Activated naive CD4-positive, alpha-beta T cell treated with anti-CD3 and anti-CD28 coated beads, Interleukin-2, amount 10 ng/mL, durations not matched to agents 7 days and 5 days (primary cell): Measurements from ENCODE around the gene TBCCD1.
"Not testable (repeated sequence)": the region's sequence is repeated elsewhere in the genome, so short reads cannot be mapped to it uniquely, and the experiment has no call there.

Source experiments
- CTCF ChIA-PET: fragments of 350-600 bp; sonication (Branson Sonifier 250); formaldehyde crosslinking; loops from one replicate; lab custom pipeline; 2021; ENCODE audit warnings: antibody characterized with exemption; lab: Charles Lee
- DNase-seq: peaks from one replicate; pipeline ENCODE4 v3.0.0-alpha.2; 2020
- H3K27ac Mint-ChIP-seq: one replicate; pipeline ENCODE4 v1.8.0; 2021; ENCODE audit warnings: mild to moderate bottlenecking, moderate library complexity, mixed read lengths
- H3K27me3 Mint-ChIP-seq: one replicate; pipeline ENCODE4 v1.8.0; 2021; ENCODE audit warnings: mild to moderate bottlenecking, mixed read lengths
- H3K36me3 Mint-ChIP-seq: one replicate; pipeline ENCODE4 v1.8.0; 2021; ENCODE audit warnings: mixed read lengths
- H3K4me1 Mint-ChIP-seq: one replicate; pipeline ENCODE4 v1.8.0; 2021; ENCODE audit warnings: mixed read lengths
- H3K4me3 Mint-ChIP-seq: one replicate; pipeline ENCODE4 v1.8.0; 2021; ENCODE audit warnings: mild to moderate bottlenecking, moderate library complexity, mixed read lengths
- H3K9me3 Mint-ChIP-seq: one replicate; pipeline ENCODE4 v1.8.0; 2021; ENCODE audit warnings: mixed read lengths

Gene TBCCD1

DNA sequence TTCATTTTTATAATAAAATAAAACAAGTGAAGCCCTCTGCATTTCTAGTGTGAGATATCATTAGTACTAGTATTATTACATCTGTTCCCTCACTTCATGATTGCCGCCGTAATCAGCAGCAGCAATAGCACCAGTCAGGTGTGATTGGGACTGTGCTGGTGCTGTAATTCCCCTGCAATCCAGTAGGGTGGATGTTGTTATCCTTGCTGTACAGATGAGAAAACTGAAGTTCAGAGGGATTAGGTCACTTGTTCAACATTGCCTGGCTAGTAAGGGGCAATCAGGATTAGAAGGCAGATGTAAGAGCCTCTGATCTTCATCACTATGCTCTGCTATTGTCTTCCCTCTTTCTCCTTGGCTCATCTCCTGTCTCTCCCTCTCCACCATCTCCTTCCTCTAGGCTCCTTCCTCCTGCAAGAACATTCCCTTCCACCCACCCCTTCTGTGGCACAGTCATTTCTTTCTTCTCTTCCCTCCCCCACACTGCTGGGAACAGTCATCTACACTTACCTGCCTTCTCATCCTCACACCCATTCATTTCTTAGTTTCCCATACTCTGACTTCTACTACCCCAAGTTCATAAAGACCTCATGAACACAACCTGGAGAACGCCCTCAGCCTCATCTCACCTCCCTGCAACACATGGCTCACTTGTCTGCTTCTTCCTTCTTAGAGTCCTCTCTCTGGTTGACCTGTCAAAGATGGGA, 52.7 kb downstream of the TBCCD1 start:
- Mint-ChIP-seq H3K27ac (no peak overlapping the region), H3K4me3 (no peak overlapping the region), H3K27me3 (peaks cover 12% of the 10 kb centered on the region), H3K4me1 (peaks cover 37% of the 10 kb centered on the region), H3K9me3 (peaks cover 2% of the 10 kb centered on the region), H3K36me3 (no peaks in the 10 kb centered on the region)
- CTCF ChIA-PET: no interaction called here
- no peak for DNase-seq

- H3K4me3 Mint-ChIP-seq: no peak overlapping the region
- no peak for DNase-seq
- peaks cover 15% of the 10 kb centered on the region for H3K27me3 Mint-ChIP-seq
- CTCF ChIA-PET: interaction anchor here (0.6 kb wide), 1 partner anchor 553 kb away, joined by 3 read pairs; no protein-coding TSS in a partner anchor
- H3K36me3 Mint-ChIP-seq: no peaks in the 10 kb centered on the region
- H3K27ac Mint-ChIP-seq: no peak overlapping the region
- H3K4me1 Mint-ChIP-seq: peaks cover 27% of the 10 kb centered on the region
- peaks cover 2% of the 10 kb centered on the region for H3K9me3 Mint-ChIP-seq
Measured at GRCh38 chr3:186513386-186513785, 53.8 kb downstream of the TBCCD1 start.

DNA sequence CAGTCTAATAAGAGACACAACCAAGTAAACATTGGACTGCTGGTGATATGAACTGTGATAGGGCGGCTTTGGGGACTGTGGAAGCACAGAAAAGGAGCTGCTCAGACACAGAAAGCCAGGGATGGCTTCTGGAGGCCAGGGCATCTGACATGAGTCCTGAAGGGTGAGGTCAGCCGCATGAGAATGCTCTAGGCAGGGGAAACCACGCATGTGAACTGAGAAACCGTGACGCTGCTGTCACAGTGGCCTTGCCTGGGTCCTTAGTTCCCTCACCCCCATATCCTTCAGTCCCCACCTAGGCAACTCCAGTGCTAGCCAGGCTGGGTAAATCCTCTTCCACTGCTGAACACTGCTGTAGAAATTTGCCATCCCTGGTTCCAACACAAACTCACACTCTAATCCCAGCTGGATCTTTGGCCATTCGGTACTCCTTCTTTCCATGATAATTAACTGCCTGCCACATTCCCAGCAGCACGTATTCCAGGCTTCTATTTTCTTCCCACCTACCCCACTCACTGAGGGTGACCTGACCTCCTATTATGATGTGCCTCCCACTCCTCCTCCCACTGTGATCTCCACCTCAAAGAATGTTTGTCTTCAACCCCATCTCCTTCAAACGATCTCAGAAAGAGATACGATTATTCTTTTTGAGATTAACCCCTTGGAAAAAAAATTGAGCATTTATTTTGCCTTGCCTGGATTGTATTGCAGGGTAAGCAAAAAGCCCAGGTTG, 54.4 kb downstream of the TBCCD1 start:
- CTCF ChIA-PET: interaction anchor here (0.6 kb wide), 1 partner anchor 552 kb away, joined by 3 read pairs; no protein-coding TSS in a partner anchor
- Mint-ChIP-seq H3K4me1 (peaks cover 22% of the 10 kb centered on the region), H3K27ac (no peak overlapping the region), H3K36me3 (no peaks in the 10 kb centered on the region), H3K9me3 (peaks cover 2% of the 10 kb centered on the region), H3K4me3 (no peak overlapping the region), H3K27me3 (peaks cover 15% of the 10 kb centered on the region)
- no peak for DNase-seq

DNA sequence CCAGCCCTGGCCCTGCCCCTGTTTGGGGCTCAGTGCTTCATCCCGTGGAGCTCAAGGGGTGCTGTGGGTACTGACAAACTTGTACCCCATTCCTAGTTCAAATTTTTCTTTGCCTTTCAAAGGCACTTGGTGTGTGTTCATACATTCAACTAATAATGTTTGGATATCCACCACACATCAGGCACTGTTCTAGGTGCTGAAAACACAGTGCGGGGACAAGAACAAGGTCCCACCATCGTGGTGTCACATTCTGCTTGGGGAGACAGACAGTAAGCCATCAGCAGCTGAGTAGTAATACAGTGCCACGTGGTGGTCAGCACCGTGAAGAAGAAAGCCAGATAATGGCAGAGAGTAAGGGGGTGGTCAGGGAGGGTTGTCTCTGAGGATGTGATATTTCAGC, 55.4 kb downstream of the TBCCD1 start:
- H3K4me3 Mint-ChIP-seq: no peak overlapping the region
- DNase-seq: no peak
- no peak overlapping the region for H3K27ac Mint-ChIP-seq
- peaks cover 21% of the 10 kb centered on the region for H3K4me1 Mint-ChIP-seq
- CTCF ChIA-PET: no interaction called here
- H3K9me3 Mint-ChIP-seq: peaks cover 2% of the 10 kb centered on the region
- H3K27me3 Mint-ChIP-seq: peaks cover 15% of the 10 kb centered on the region
- no peaks in the 10 kb centered on the region for H3K36me3 Mint-ChIP-seq

- no peak overlapping the region for H3K4me3 Mint-ChIP-seq
- CTCF ChIA-PET: no interaction called here
- DNase-seq: no peak
Measured at GRCh38 chr3:186511245-186511644, 55.9 kb downstream of the TBCCD1 start.

GRCh38 chr3:186510374-186511079, 56.6 kb downstream of the TBCCD1 start:
- H3K27me3 Mint-ChIP-seq: peaks cover 15% of the 10 kb centered on the region
- H3K4me1 Mint-ChIP-seq: peaks cover 12% of the 10 kb centered on the region
- no peaks in the 10 kb centered on the region for H3K36me3 Mint-ChIP-seq
- no peak overlapping the region for H3K4me3 Mint-ChIP-seq
- no peak for DNase-seq
- H3K9me3 Mint-ChIP-seq: no peaks in the 10 kb centered on the region
- no peak overlapping the region for H3K27ac Mint-ChIP-seq
- CTCF ChIA-PET: interaction anchor here (0.6 kb wide), 1 partner anchor 70 kb away, joined by 3 read pairs; no protein-coding TSS in a partner anchor

More at GRCh38 chr3:186511245-186511644, 55.9 kb downstream of the TBCCD1 start:
- H3K36me3 Mint-ChIP-seq: no peaks in the 10 kb centered on the region
- H3K4me1 Mint-ChIP-seq: peaks cover 19% of the 10 kb centered on the region
- peaks cover 15% of the 10 kb centered on the region for H3K27me3 Mint-ChIP-seq
- H3K27ac Mint-ChIP-seq: no peak overlapping the region
- no peaks in the 10 kb centered on the region for H3K9me3 Mint-ChIP-seq

GRCh38 chr3:186509423-186509822, 57.7 kb downstream of the TBCCD1 start:
- H3K4me3 Mint-ChIP-seq: no peak overlapping the region
- H3K36me3 Mint-ChIP-seq: no peaks in the 10 kb centered on the region
- no peaks in the 10 kb centered on the region for H3K9me3 Mint-ChIP-seq
- peaks cover under 1% of the 10 kb centered on the region for H3K4me1 Mint-ChIP-seq
- H3K27ac Mint-ChIP-seq: no peak overlapping the region
- peaks cover 12% of the 10 kb centered on the region for H3K27me3 Mint-ChIP-seq
- no peak for DNase-seq
- CTCF ChIA-PET: interaction anchor here (1.0 kb wide), 1 partner anchor 31 kb away, joined by 3 read pairs; no protein-coding TSS in a partner anchor

GRCh38 chr3:186506857-186507256, 60.3 kb downstream of the TBCCD1 start:
- Mint-ChIP-seq H3K9me3 (no peaks in the 10 kb centered on the region), H3K4me1 (peaks cover 4% of the 10 kb centered on the region), H3K27me3 (peaks cover 13% of the 10 kb centered on the region), H3K4me3 (no peak overlapping the region), H3K27ac (no peak overlapping the region), H3K36me3 (no peaks in the 10 kb centered on the region)
- CTCF ChIA-PET: no interaction called here
- DNase-seq: no peak

- Mint-ChIP-seq H3K27ac (no peak overlapping the region), H3K4me1 (peaks cover 4% of the 10 kb centered on the region), H3K9me3 (no peaks in the 10 kb centered on the region), H3K27me3 (peaks cover 18% of the 10 kb centered on the region), H3K36me3 (no peaks in the 10 kb centered on the region), H3K4me3 (no peak overlapping the region)
- CTCF ChIA-PET: no interaction called here
- no peak for DNase-seq
Measured at GRCh38 chr3:186506191-186506739, 60.9 kb downstream of the TBCCD1 start.

GRCh38 chr3:186502966-186503712, 64.0 kb downstream of the TBCCD1 start:
- no peaks in the 10 kb centered on the region for H3K9me3 Mint-ChIP-seq
- no peak overlapping the region for H3K4me3 Mint-ChIP-seq
- peaks cover 4% of the 10 kb centered on the region for H3K4me1 Mint-ChIP-seq
- H3K27me3 Mint-ChIP-seq: peaks cover 18% of the 10 kb centered on the region
- CTCF ChIA-PET: interaction anchor here (0.6 to 1.3 kb wide), 3 partner anchors 15 to 1655 kb away, joined by 3 to 5 read pairs (median 3); no protein-coding TSS in a partner anchor
- H3K36me3 Mint-ChIP-seq: no peaks in the 10 kb centered on the region
- DNase-seq: no peak
- H3K27ac Mint-ChIP-seq: no peak overlapping the region

DNA sequence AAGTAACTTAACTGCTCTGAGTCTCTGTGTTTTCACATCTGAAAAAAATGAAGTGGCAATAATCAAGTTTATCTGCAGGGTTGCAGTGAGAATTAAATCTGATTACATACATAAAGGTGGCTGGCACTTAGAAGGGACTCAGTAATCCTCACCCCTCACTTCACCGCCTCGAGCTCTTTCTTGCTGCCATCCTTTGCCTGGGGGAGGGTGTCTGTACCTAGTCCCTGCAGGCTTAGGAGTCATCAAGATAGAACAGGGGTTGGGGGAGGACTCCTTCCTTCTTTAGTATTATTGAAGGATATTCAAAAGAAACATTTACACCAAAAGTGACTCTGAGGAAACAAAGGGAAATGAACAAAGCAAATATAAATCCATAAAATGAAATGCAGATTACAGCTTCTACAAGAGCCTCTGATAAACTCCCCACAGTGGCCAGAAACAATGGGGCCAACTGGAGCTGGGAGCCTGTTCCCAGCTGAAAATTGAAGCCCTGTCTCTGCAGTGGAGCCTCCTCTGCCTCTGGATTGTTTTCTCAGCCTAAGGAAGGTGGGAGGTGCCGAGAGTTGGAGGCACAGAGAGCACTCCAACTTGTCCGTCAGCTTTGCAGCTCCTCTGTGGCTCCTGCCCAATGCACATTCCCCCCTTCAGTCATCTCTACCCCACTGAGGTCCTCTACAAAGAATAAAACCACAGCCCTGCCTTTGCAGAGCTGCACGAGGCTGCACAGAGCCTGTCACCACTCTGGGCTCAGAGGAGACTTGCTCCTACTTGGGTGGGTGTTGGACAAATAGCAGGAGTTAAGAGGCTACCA, 64.8 kb downstream of the TBCCD1 start:
- H3K27me3 Mint-ChIP-seq: peaks cover 18% of the 10 kb centered on the region
- H3K4me1 Mint-ChIP-seq: peaks cover 4% of the 10 kb centered on the region
- no peak overlapping the region for H3K27ac Mint-ChIP-seq
- H3K4me3 Mint-ChIP-seq: no peak overlapping the region
- DNase-seq: no peak
- H3K9me3 Mint-ChIP-seq: no peaks in the 10 kb centered on the region
- no peaks in the 10 kb centered on the region for H3K36me3 Mint-ChIP-seq
- CTCF ChIA-PET: interaction anchor here (1.3 kb wide), 2 partner anchors 16 to 38 kb away, joined by 3 to 5 read pairs; no protein-coding TSS in a partner anchor

DNA sequence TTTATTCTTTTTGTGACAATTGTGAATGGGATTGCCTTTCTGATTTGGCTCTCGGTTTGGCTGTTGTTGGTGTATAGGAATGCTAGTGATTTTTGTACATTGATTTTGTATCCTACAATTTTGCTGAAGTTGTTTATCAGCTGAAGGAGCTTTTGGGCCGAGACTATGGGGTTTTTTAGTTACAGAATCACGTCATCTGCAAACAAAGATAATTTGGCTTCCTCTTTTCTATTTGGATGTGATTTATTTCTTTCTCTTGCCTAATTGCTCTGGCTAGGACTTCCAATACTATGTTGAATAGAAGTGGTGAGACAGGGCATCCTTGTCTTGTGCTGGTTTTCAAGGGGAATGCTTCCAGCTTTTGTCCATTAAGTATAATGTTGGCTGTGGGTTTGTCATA, 67.2 kb downstream of the TBCCD1 start:
- CTCF ChIA-PET: interaction anchor here (0.9 kb wide), 1 partner anchor 241 kb away, joined by 3 read pairs; no protein-coding TSS in a partner anchor
- H3K27me3 Mint-ChIP-seq: peaks cover 18% of the 10 kb centered on the region
- H3K9me3 Mint-ChIP-seq, H3K27ac Mint-ChIP-seq, DNase-seq, H3K36me3 Mint-ChIP-seq, H3K4me1 Mint-ChIP-seq, H3K4me3 Mint-ChIP-seq: not testable (repeated sequence)

GRCh38 chr3:186498022-186498421, 69.1 kb downstream of the TBCCD1 start:
- peaks cover 18% of the 10 kb centered on the region for H3K27me3 Mint-ChIP-seq
- H3K9me3 Mint-ChIP-seq, CTCF ChIA-PET, H3K27ac Mint-ChIP-seq, H3K36me3 Mint-ChIP-seq, H3K4me3 Mint-ChIP-seq, H3K4me1 Mint-ChIP-seq, DNase-seq: not testable (repeated sequence)
